ENCODE data around the gene KCNK15. TPM values are rescaled to one million over a fixed set of nuclear protein-coding genes. Genes with fewer than 3 reads are reported as not detected.

The KCNK15 gene
- total and polyA plus RNA-seq, 12 donors, result 0.13 to 0.82 (median 0.38) TPM

DNA sequence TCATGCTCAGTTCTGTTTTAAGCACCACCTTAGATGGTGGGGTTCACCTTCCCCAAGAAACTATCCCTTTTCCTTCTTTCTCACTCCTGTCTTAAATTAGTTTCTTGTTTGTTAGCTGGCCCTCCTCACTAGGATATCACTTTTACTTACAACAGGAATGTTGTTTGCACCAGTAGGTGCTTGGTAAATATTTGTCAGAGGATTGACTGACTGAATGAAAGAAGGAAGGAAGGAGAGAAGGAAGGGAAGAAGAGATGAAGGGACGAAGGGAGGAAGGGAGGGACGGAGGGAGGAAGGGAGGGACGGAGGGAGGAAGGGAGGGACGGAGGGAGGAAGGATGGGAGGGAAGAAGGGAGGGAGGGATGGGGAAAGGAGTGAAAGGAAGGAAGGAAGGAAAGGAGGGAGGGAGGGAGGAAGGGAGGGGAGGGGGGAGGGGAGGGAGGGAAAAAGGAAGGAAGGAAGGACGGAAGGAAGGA lies 505 bp upstream of the KCNK15 start:
- DNase-seq (no peak), ATAC-seq (no peak)
- Histone ChIP-seq H3K9me3 (no peaks in the 10 kb centered on the region), H3K27ac (peak overlapping the region in 4 of 10 donors; percentile 16 to 51 (median 46)), H3K4me3 (peak overlapping the region in 9 of 10 donors; percentile 37 to 66 (median 61)), H3K4me1 (peaks cover 0 to 40% (median 13%) of the 10 kb centered on the region in 9 donors), H3K36me3 (no peaks in the 10 kb centered on the region), H3K27me3 (peaks cover 2 to 35% (median 11%) of the 10 kb centered on the region in 7 donors)
- intact Hi-C loops (cut with DNase I), result loop anchor here in 3 of 10 donors (5.0 to 10.0 kb wide), 3 partner anchors 67 to 220 kb away; partner anchors contain the start of genes RIMS4 (in 1 of the 3), STK4 (in 1 of the 3) and TOMM34 (in 1 of the 3)
- WGBS, 2 donors, result 43 to 63% methylated on average over 5 of the region's 5 CpGs
- TF ChIP-seq, protein P1, sequence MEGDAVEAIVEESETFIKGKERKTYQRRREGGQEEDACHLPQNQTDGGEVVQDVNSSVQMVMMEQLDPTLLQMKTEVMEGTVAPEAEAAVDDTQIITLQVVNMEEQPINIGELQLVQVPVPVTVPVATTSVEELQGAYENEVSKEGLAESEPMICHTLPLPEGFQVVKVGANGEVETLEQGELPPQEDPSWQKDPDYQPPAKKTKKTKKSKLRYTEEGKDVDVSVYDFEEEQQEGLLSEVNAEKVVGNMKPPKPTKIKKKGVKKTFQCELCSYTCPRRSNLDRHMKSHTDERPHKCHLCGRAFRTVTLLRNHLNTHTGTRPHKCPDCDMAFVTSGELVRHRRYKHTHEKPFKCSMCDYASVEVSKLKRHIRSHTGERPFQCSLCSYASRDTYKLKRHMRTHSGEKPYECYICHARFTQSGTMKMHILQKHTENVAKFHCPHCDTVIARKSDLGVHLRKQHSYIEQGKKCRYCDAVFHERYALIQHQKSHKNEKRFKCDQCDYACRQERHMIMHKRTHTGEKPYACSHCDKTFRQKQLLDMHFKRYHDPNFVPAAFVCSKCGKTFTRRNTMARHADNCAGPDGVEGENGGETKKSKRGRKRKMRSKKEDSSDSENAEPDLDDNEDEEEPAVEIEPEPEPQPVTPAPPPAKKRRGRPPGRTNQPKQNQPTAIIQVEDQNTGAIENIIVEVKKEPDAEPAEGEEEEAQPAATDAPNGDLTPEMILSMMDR (IDR thresholded peaks at IDR 0.05), result no peak

DNA sequence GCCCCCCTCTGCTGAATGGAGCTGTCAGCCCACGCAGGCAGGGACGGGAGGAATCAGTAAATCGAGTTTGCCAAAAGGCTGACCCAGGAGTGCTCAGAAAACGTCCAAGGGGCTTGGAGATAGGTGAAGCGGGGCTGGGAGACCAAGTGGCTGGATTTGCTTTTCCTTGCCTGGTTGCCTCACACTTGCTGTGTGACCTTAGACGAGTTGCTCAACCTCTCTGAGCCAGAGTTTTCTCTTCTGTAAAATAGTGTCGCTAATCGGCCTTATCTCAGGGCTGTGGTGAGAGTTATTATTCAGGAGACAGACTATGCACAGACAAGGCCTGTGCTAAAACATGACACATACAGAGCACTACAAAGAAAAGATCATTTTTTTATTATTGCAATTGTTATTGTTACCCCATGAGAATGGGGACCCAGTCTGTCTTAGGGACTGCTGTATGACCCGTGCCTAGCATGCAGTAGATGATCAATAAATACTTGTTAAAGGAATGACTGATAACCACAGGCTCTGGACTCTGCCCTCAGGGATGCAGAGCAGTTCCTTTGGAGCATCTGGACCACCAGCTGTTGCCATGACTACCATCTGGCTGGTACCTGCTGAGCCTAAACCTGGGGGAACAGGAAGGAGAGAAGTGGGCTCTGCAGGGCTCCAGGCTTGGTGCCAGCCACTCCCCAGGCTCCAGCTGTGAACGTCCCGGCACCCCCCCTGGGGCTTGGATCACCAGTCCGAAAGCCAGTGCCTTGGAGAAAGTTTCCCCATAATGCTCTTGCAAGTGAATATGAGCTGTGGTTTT lies 901 bp downstream of the KCNK15 start:
- TF ChIP-seq, protein P1 (IDR thresholded peaks at IDR 0.05), result no peak
- no peaks in the 10 kb centered on the region for H3K36me3 ChIP-seq
- DNase-seq (no peak), ATAC-seq (no peak)
- peaks cover 0 to 41% (median 13%) of the 10 kb centered on the region in 9 donors for H3K4me1 ChIP-seq
- no peaks in the 10 kb centered on the region for H3K9me3 ChIP-seq
- peak overlapping the region; percentile 34 to 66 (median 60) for H3K4me3 ChIP-seq
- H3K27me3 ChIP-seq, result peaks cover 6 to 48% (median 18%) of the 10 kb centered on the region in 7 donors
- WGBS, 2 donors, result 27 to 30% methylated on average over 12 of the region's 12 CpGs
- H3K27ac ChIP-seq, result peak overlapping the region in 5 of 10 donors; percentile 49 to 71 (median 51)
- intact Hi-C loops (cut with DNase I), result loop anchor here in 9 of 10 donors (1.0 to 10.0 kb wide), 6 partner anchors 66 to 218 kb away; partner anchors contain the start of genes RIMS4 (in 1 of the 9), STK4 (in 1 of the 9) and TOMM34 (in 1 of the 9)

- 13 to 15% methylated on average over 5 of the region's 5 CpGs for WGBS, 2 donors
Measured at GRCh38 chr20:44747166-44748004, 1.7 kb downstream of the KCNK15 start.

More at GRCh38 chr20:44747166-44748004, 1.7 kb downstream of the KCNK15 start:
- TF ChIP-seq, protein P1 (IDR thresholded peaks at IDR 0.05), result peak; percentile 59 to 81 (median 70)
- Histone ChIP-seq H3K27me3 (peaks cover 6 to 52% (median 18%) of the 10 kb centered on the region in 7 donors), H3K9me3 (no peaks in the 10 kb centered on the region), H3K4me1 (peaks cover 0 to 37% (median 13%) of the 10 kb centered on the region in 9 donors), H3K27ac (no peak overlapping the region), H3K4me3 (no peak overlapping the region), H3K36me3 (no peaks in the 10 kb centered on the region)
- peak; percentile 20 to 76 (median 57) for ATAC-seq
- DNase-seq, result peak; percentile 61 to 71
- intact Hi-C loops (cut with DNase I), result loop anchor here in 9 of 10 donors (1.0 to 10.0 kb wide), 6 partner anchors 65 to 217 kb away; partner anchors contain the start of genes RIMS4 (in 1 of the 9), STK4 (in 1 of the 9) and TOMM34 (in 1 of the 9)
